CD4-positive, alpha-beta T cell treated with Interleukin-15 for 4 hours (primary cell): ENCODE data around the gene CSNK1A1L.
"Not testable (repeated sequence)": the region's sequence is repeated elsewhere in the genome, so short reads cannot be mapped to it uniquely, and the experiment has no call there.

Experiments
- DNase-seq: peaks from one replicate; pipeline ENCODE4 v3.0.0-alpha.2; 2020; ENCODE audit warnings: low spot score

The CSNK1A1L gene

GRCh38 chr13:37058910-37059847 lies 46.3 kb downstream of the CSNK1A1L start, which contains the start of gene SUPT20H:
TSS of gene SUPT20H (minus strand) at chr13:37059688. CDS start at chr13:37051490, 8,198 bp downstream.
- DNase-seq: peak; percentile 92

DNA sequence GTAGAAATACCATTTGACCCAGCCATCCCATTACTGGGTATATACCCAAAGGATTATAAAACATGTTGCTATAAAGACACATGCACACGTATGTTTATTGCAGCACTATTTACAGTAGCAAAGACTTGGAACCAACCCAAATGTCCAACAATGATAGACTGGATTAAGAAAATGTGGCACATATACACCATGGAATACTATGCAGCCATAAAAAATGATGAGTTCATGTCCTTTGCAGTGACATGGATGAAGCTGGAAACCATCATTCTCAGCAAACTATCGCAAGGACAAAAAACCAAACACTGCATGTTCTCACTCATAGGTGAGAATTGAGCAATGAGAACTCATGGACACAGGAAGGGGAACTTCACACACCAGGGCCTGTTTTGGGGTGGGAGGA lies 49.2 kb downstream of the CSNK1A1L start:
- DNase-seq: not testable (repeated sequence)
